Stimulated activated CD4-positive, alpha-beta T cell treated with anti-CD3 and anti-CD28 coated beads, Interleukin-1b, Interleukin-23, amount 100 ng/mL, for 24 hours (primary cell): ENCODE results near the gene PHACTR3.

ENCODE experiments used
- DNase-seq, 4 experiments: peaks; one replicate each; pipeline ENCODE4 v3.0.0-alpha.2; 2020; ENCODE audit warnings: low read depth in 4 of 4, low spot score in 1 of 4

The PHACTR3 gene

GRCh38 chr20:59668926-59669850 is 64.8 kb downstream of the PHACTR3 start:
- DNase-seq, result no peak

DNA sequence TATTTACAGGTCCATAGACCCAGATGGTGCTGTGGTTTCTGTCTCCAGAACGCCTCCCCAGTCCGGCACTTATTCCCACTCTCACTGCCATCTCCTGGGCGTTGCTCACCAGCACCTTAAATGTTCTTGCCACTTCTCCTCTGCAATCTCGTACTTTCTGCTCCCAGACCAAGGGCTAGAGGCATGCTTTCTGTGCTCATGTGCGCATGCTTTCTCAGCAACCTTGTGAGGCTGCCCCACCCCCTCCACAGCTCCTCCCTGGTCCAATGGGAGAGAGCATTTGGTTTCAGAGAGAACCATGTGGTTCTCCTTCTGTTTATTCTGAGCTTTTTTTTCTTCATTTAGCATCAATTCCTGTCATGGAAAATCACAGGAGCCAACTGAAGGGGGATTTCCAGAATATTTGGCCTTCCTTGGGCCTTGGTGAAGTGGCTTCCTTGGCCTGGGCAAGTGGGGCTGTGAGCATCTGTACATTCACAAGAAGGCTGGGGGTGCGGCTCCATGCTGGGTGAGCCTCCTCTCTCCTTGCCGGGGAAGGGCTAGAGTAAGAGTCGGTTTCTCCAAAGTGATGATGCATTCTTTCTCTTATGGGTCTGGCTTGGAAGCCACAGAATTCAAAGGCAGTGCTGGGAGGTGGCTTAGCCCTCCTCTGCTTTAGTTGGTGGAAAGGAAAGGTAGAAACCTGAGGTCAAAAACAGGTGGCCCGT is 66.6 kb downstream of the PHACTR3 start:
- DNase-seq, result no peak

- DNase-seq, result no peak
These were observed 67.5 kb downstream of the PHACTR3 start for GRCh38 chr20:59671661-59672471.

GRCh38 chr20:59672576-59672975 is 68.2 kb downstream of the PHACTR3 start:
- no peak for DNase-seq

GRCh38 chr20:59673288-59673997 is 69.1 kb downstream of the PHACTR3 start:
- DNase-seq, result no peak

GRCh38 chr20:59673998-59674445 is 69.7 kb downstream of the PHACTR3 start:
- DNase-seq, result no peak

- no peak for DNase-seq
These were observed 71.9 kb downstream of the PHACTR3 start for GRCh38 chr20:59676126-59676850.

DNA sequence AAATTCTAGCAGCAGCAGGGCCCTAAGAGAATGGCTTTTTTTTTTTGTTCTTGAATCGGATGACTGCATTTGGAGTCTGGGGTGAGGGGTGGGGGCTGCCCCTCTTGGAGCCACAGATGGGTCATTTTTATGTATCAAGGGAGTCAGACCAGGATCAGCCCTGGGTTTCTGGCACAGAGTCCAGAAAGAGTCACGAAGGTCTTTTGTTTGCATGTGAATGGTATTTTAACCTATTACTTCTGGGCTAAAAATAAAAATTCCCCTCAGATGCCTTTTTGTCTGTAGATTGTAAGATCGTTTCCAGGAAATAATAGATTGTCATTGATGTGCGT is 72.5 kb downstream of the PHACTR3 start:
- no peak for DNase-seq

GRCh38 chr20:59677586-59677985 is 73.2 kb downstream of the PHACTR3 start:
- no peak for DNase-seq

DNA sequence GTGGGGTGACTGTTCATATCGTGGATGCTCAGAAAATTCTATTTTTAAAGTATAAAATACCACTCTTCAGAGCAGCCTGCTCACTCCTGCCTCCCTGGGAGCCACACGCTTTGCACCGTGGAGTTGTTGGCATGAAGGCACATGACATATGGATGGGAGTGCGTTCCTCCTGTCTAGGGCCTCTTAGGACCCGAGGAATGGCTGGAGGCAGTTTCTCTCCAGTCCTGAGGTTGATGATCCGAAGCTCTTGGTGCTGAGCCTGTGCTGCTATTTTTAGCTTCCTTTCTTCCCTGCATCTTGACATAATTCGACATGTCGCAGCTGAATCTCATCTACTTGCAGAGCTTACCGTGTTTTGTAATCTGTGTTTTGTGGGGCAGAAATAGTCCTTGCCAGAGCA is 73.9 kb downstream of the PHACTR3 start:
- DNase-seq, result no peak

DNA sequence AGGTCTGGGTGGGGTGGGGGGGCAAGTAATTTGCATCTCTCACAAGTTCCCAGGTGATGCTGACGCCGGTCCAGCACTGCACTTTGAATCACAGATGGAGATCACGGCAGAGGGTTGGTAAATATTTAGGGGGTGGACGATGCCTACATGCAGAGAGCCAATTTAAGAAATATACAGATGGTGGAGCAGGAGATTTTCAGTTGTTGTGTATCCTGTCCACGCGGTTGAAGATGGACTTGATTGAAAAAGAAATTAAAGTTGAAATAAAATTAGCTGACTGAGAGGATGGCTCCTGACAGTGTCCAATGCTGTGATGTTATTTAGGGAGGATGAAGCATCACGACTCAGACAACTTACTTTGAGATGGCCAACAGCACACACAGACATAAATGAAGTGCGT is 74.6 kb downstream of the PHACTR3 start:
- no peak for DNase-seq

DNA sequence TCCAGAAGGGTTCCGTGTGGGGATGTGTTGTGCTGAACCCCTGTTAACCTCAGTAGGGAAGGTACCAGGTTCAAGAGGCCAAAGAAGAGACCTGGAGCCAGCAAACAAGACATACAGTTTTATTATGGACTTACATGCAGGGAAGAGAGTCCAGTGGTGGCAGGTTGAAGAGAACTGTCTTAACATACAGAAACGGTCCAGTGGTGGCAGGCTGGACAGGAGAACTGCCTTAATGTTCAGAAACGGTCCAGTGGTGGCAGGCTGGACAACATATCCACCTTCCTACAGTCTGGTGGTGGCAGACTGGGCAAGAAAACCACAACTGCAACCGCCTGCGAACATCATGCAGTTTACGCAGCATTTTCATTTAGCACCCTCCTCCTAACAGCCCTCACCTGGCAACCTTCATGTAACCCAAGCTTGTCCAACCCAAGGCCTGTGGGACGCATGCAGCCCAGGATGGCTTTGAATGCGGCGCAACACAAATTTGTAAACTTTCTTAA is 75.9 kb downstream of the PHACTR3 start:
- DNase-seq, result no peak

GRCh38 chr20:59680852-59681251 is 76.5 kb downstream of the PHACTR3 start:
- no peak for DNase-seq

DNA sequence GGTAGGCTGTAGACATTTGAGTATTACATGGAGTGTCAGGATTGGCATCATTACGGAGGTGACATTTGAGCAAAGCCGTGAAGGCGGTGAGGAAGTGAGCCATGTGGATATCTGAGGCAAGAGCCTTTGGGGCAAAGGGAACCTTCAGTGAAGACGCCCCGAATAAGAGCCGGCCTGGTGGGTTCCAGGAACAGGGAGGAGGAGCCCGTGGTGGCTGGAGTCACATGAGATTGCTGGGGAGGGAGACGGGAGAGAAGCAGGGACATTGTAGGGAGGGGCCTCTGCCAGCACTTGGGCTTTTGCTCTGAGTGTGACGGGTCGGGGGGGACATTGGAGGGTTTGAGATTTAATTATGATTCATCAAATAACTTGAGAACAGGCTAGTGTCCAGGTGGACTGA is 78.3 kb downstream of the PHACTR3 start:
- DNase-seq, result no peak

GRCh38 chr20:59683181-59683580 is 78.8 kb downstream of the PHACTR3 start:
- DNase-seq, result no peak

DNA sequence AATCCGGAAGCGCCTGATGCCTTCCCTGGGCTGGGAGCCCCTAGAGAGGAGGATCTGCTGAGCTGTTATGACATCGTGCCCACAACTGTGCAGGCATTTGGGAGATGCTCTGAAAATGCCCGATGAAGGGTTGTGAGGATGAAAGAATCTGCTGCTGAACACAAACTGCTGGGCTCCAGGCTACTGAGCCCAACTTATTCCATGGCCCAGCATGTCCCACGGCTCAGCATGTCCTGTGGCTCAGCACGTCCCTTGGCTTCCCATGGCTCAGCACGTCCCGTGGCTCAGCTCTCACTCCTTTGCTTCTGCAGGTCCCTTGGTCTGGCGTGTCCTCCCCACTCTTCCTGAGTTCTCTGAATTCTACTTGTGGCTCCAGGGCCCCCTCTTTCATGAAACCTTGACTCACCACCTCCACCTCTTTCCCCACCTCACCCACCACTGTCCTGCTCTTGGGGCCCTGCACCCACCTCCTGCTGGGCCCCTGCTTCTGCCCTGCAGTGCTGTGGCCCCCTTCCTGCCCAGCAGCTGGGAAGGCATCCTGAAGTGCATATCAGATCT is 80.4 kb downstream of the PHACTR3 start:
- no peak for DNase-seq

DNA sequence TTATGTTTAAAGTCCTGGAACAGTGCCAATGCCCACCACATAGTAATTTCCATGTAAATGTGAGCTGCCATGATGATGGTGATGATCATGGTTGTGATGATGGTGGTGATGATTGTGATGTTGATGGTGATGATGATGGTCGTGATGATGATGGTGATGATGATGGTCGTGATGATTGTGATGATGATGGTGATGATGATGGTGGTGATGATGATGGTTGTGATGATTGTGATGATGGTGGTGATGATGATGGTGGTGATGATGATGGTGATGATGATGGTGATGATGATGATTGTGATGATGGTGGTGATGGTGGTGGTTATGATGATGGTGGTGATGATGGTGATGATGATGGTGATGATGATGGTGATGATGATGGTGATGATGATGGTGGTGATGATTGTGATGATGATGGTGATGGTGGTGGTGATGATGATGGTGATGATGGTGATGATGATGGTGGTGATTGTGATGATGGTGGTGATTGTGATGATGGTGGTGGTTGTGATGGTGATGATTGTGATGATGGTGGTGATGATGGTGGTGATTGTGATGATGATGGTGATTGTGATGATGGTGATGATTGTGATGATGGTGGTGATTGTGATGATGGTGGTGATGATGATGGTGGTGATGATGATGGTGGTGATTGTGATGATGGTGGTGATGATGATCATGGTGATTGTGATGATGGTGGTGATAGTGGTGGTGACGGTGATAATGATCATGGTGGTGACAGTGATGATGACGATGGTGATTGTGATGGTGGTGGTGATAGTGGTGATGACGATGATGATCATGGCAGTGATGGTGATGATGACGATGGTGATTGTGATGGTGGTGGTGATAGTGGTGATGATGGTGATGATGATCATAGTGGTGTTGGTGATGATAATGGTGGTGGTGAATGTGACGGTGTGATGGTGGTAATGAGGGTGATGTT is 82.3 kb downstream of the PHACTR3 start:
- no peak for DNase-seq

DNA sequence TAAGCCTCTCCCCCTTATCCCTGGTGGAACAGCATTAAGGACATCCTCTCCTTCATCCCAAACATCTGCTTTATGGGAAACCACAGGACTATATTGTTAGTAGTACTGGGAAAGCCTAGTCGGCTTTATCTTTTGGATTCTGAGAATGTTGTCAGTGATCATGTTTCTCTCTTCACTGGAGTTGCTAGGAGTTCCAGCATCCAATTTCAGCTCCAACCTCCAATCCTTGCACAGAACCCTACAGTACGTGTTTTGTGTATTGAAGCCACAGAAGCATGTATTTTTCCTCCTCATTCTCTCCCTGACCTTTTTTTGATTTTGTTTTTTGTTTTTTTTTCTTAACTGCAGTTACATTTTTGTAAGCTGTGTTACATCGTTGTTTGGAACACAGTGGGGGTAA is 84.0 kb downstream of the PHACTR3 start:
- no peak for DNase-seq

DNA sequence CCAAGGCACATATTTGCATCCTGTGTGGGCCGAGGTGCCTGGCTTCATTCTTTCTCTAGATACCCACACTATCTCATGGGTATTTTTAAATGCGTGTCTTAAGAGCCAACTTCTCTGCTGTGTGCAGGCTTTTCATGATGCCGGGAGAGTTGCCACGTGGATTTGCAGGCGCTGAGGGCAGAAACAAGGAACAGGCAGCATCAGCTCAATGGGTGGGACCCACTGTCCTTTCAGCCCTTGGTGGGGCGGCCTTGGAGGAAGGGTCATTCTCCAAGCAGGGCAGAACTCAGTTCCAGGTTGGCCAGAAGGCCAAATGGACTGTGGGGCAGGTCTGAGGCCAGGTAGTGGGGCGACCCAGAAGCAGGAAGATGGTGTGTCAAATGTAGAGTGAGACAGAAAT is 84.7 kb downstream of the PHACTR3 start:
- no peak for DNase-seq
